GM15510 (cell line): ENCODE measurements around the gene CTNND2.

Experiments
- POLR2A ChIP-seq: IDR thresholded peaks from 3 replicates; pipeline ENCODE4 v1.6.1; 2011; ENCODE audit warnings: borderline replicate concordance; ENCODE audit not compliant: insufficient read length; ENCODE audit errors: extremely low read depth

The CTNND2 gene

GRCh38 chr5:11904265-11904906 lies at the start of gene CTNND2:
TSS of gene CTNND2 (minus strand) at chr5:11904446. CDS start at chr5:11903853, 593 bp downstream.
- no peak for TF ChIP-seq POLR2A

GRCh38 chr5:11946317-11946716 lies 42.1 kb upstream of the CTNND2 start:
- no peak for TF ChIP-seq POLR2A

GRCh38 chr5:11941566-11941965 lies 37.3 kb upstream of the CTNND2 start:
- no peak for TF ChIP-seq POLR2A

- no peak for TF ChIP-seq POLR2A
Measured at GRCh38 chr5:11931638-11932037, 27.4 kb upstream of the CTNND2 start.

GRCh38 chr5:11928909-11929308 lies 24.7 kb upstream of the CTNND2 start:
- no peak for TF ChIP-seq POLR2A

- TF ChIP-seq POLR2A, result no peak
Measured at GRCh38 chr5:11925701-11926100, 21.5 kb upstream of the CTNND2 start.

GRCh38 chr5:11922394-11922793 lies 18.1 kb upstream of the CTNND2 start:
- no peak for TF ChIP-seq POLR2A

GRCh38 chr5:11918463-11919045 lies 14.3 kb upstream of the CTNND2 start:
- TF ChIP-seq POLR2A, result no peak

GRCh38 chr5:11909471-11909870 lies 5.2 kb upstream of the CTNND2 start:
- TF ChIP-seq POLR2A, result no peak

- TF ChIP-seq POLR2A, result no peak
Measured at GRCh38 chr5:11906497-11906896, 2.3 kb upstream of the CTNND2 start.

GRCh38 chr5:11905206-11905605 lies 960 bp upstream of the CTNND2 start:
- no peak for TF ChIP-seq POLR2A

GRCh38 chr5:11903614-11904264 lies 507 bp downstream of the CTNND2 start:
- no peak for TF ChIP-seq POLR2A

- no peak for TF ChIP-seq POLR2A
Measured at GRCh38 chr5:11903121-11903613, 1.1 kb downstream of the CTNND2 start.

- TF ChIP-seq POLR2A, result no peak
Measured at GRCh38 chr5:11902201-11902619, 2.0 kb downstream of the CTNND2 start.

GRCh38 chr5:11898787-11899186 lies 5.5 kb downstream of the CTNND2 start:
- TF ChIP-seq POLR2A, result no peak

GRCh38 chr5:11897781-11898180 lies 6.5 kb downstream of the CTNND2 start:
- no peak for TF ChIP-seq POLR2A
